Measurements from ENCODE around the gene PTPN13. TPM values are rescaled to one million over a fixed set of nuclear protein-coding genes. Genes with fewer than 3 reads are reported as not detected.
A peak's percentile ranks its signal among the peaks of the same experiment; 100 is the strongest.

PTPN13 gene
- total RNA-seq, 3 donors from 2014 or later, result 2.9 to 15.6 (median 3.7) TPM

DNA sequence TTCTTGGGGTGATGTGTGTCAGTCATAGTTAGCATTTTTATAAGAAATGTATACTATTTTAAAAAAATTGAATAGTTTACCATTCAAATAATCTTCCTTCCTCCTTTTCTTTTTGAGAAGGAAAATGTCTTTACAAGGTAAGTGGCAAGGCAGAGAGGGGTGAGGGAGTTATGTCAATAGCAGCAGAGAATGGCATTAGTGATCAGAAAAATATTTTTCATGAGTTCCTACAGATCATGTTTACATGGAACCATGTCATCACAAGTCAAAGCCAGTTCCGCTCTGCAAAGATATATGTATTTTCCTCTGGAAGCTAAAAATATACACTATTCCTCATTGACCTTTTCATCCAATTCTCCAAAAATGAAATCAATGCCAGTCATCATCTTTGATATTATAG is 67.3 kb downstream of the PTPN13 start:
- intact Hi-C loops (cut with DNase I, micrococcal nuclease), result no loop called here
- ATAC-seq (no peak), DNase-seq (no peak)
- Histone ChIP-seq H3K4me3 (no peak overlapping the region), H3K36me3 (ENCODE audit: low read depth) (no peaks in the 10 kb centered on the region), H3K9me3 (no peaks in the 10 kb centered on the region), H3K4me1 (ENCODE audit: low read depth) (no peaks in the 10 kb centered on the region)
- TF ChIP-seq, protein P1, sequence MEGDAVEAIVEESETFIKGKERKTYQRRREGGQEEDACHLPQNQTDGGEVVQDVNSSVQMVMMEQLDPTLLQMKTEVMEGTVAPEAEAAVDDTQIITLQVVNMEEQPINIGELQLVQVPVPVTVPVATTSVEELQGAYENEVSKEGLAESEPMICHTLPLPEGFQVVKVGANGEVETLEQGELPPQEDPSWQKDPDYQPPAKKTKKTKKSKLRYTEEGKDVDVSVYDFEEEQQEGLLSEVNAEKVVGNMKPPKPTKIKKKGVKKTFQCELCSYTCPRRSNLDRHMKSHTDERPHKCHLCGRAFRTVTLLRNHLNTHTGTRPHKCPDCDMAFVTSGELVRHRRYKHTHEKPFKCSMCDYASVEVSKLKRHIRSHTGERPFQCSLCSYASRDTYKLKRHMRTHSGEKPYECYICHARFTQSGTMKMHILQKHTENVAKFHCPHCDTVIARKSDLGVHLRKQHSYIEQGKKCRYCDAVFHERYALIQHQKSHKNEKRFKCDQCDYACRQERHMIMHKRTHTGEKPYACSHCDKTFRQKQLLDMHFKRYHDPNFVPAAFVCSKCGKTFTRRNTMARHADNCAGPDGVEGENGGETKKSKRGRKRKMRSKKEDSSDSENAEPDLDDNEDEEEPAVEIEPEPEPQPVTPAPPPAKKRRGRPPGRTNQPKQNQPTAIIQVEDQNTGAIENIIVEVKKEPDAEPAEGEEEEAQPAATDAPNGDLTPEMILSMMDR (IDR thresholded peaks at IDR 0.05), result no peak

DNA sequence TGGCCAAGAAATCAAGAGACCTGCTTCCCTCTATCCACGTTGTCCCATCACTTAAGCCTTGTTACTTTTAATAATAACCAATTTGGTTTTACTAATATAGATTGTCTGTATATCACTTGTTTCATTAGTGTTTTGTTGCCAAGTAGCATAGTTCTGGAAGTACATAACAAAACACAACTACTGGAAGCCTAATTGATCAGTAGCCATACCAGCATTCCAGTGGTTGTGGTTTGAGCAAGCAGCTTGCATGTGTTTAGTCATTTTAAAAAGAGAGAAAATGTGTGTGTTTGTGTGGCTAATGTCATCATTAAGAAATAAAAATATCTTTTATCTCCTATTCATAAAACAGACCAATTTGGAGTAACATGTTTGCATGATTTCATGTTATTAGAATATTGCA is 70.8 kb downstream of the PTPN13 start:
- Histone ChIP-seq H3K4me3 (no peak overlapping the region), H3K36me3 (ENCODE audit: low read depth) (no peaks in the 10 kb centered on the region), H3K9me3 (no peaks in the 10 kb centered on the region), H3K4me1 (ENCODE audit: low read depth) (no peaks in the 10 kb centered on the region)
- TF ChIP-seq, protein P1 (IDR thresholded peaks at IDR 0.05), result no peak
- ATAC-seq (no peak), DNase-seq (no peak)
- intact Hi-C loops (cut with DNase I, micrococcal nuclease), result no loop called here

DNA sequence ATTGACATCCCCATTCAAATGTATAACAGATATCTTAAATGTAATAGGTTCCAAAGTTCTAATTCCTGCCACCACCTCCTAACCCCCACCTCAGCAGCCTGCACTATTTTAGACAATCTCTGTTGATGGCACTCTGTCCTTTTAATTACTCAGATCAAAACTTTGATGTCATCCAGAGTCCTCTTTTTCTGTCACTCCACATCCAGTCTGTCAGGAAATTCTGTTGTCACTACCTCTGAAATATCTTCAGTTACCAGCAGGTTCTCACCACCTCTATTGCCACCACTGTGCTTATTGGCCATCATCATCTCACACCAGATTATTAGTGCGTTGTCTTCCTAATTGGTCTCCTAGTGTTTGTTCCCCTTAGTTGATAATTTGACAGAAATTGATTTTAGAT is 76.2 kb downstream of the PTPN13 start:
- TF ChIP-seq, protein P1 (IDR thresholded peaks at IDR 0.05), result no peak
- no peak overlapping the region for H3K4me3 ChIP-seq
- intact Hi-C loops (cut with DNase I, micrococcal nuclease), result no loop called here
- no peak for DNase-seq
- H3K4me1 ChIP-seq (ENCODE audit: low read depth), result no peaks in the 10 kb centered on the region
- no peaks in the 10 kb centered on the region for H3K36me3 ChIP-seq (ENCODE audit: low read depth)
- H3K9me3 ChIP-seq, result no peaks in the 10 kb centered on the region
- no peak for ATAC-seq

DNA sequence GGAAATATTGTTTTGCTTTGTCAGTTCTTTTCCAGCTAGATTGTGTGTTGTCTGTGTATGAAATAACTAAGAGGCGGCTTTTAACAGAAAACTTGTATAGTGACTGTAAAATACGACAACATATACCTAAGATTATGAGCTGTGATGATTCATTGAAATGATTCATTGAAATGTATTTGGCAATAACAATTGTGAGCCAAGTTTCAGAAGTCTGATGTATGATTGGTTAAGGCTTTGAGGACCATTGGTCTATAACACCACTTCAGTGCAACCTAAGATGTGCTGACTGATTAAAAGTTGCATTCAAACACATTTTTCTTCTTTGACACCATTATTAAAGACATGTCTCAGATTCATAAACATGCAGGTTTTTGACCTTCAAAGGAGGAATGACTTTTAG is 76.6 kb downstream of the PTPN13 start:
- no peak overlapping the region for H3K4me3 ChIP-seq
- ATAC-seq, result no peak
- no peaks in the 10 kb centered on the region for H3K4me1 ChIP-seq (ENCODE audit: low read depth)
- TF ChIP-seq, protein P1 (IDR thresholded peaks at IDR 0.05), result no peak
- no peaks in the 10 kb centered on the region for H3K36me3 ChIP-seq (ENCODE audit: low read depth)
- intact Hi-C loops (cut with DNase I, micrococcal nuclease), result no loop called here
- no peak for DNase-seq
- no peaks in the 10 kb centered on the region for H3K9me3 ChIP-seq

DNA sequence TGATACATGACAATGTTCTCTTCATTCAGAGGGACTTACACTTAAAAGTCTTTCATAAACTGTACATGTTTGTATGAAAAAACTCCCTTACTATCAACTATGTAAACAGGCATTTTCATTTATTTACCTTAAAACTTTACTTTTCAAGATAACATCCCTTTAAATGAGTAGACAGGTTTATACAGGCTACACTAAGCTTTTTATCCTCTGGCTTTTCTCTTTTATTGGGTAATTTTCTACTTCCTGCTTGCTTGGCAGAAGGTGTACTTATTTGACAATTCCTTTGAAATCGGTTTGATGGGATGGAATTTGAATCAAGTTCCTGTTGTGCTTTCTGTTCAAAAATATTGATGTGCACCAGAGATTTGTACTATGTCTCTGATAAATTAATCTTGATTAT is 81.4 kb downstream of the PTPN13 start:
- Histone ChIP-seq H3K4me1 (ENCODE audit: low read depth) (no peaks in the 10 kb centered on the region), H3K4me3 (no peak overlapping the region), H3K9me3 (no peaks in the 10 kb centered on the region), H3K36me3 (ENCODE audit: low read depth) (no peaks in the 10 kb centered on the region)
- DNase-seq, result no peak
- TF ChIP-seq, protein P1 (IDR thresholded peaks at IDR 0.05), result no peak
- intact Hi-C loops (cut with DNase I, micrococcal nuclease), result no loop called here
- ATAC-seq, result peak; percentile 25

DNA sequence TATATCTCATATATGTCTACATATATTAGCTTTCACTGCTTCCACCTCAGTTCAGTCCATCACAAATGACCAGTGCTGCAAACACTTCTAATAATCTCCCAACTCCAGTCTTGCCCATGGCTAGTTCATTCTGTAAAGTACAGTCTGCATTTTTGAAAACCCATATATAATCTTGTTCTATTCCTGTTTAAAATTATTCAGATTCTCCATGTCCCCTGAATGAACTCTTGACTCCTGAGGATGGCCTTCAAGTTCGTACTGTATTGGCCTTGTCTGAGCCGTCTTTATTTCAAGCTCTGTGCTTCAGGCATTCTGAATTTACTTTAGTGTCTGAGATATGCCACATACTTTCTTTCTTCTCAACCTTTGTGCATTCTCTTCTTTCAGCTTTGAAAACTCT is 84.7 kb downstream of the PTPN13 start:
- no peaks in the 10 kb centered on the region for H3K36me3 ChIP-seq (ENCODE audit: low read depth)

More for the DNA sequence above, 84.7 kb downstream of the PTPN13 start:
- no peak overlapping the region for H3K4me3 ChIP-seq
- TF ChIP-seq, protein P1 (IDR thresholded peaks at IDR 0.05), result no peak
- H3K4me1 ChIP-seq (ENCODE audit: low read depth), result no peaks in the 10 kb centered on the region
- intact Hi-C loops (cut with DNase I, micrococcal nuclease), result no loop called here
- DNase-seq (no peak), ATAC-seq (no peak)
- no peaks in the 10 kb centered on the region for H3K9me3 ChIP-seq
